GM21528 (cell line): Measurements from ENCODE around the gene IFNA7.
A peak's percentile ranks its signal among the peaks of the same experiment; 100 is the strongest.
"Not testable (repeated sequence)": the region's sequence is repeated elsewhere in the genome, so short reads cannot be mapped to it uniquely, and the experiment has no call there.

Source experiments
- ATAC-seq: cut with Tn5 transposase; IDR thresholded peaks from one replicate; pipeline ENCODE4 v1.9.1; 2021; ENCODE audit warnings: mild to moderate bottlenecking, moderate library complexity; ENCODE audit not compliant: unreplicated experiment, low FRiP score

The IFNA7 gene

GRCh38 chr9:21182810-21183736 is 18.9 kb downstream of the IFNA7 start:
- ATAC-seq: peak; percentile 97

GRCh38 chr9:21174671-21175070 is 27.3 kb downstream of the IFNA7 start:
- ATAC-seq: no peak

- ATAC-seq: no peak
Measured at GRCh38 chr9:21172156-21172555, 29.8 kb downstream of the IFNA7 start.

DNA sequence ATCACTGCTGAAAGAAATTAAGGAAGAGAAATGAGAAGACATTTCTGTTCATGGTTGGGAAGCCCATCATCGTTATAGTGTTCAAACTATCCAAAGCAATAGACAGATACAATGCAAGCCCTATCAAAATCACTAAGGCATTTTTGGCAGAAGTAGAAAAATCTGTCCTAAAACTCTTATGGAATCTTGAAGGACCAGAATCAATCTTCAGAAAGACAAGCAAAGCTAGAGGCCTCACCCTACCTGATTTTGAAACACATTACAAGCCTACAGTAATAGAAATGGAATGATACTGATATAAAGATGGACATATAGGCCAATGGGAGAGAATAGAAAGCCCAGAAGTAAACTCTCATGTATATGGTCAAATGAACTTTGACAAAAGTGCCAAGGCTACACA is 30.7 kb downstream of the IFNA7 start:
- ATAC-seq: no peak

DNA sequence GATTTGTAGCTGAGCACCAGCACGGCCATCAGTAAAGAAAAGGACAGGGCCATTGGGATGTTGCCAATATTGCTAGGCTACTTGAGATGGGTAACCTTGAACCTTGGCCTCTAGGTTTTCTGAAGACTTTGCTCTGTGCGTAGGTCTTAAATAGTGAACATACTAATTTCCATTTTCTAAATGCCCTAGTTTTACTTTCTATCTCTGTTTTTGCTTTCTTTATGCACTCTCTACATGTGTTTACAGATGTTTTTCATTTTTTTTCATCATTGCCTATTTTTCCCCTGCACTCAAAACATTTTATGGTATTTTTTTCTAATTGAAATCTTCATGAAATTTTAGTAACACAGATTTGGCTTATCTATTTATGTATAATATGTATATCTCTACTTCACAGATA is 35.4 kb downstream of the IFNA7 start, which contains the start of gene IFNA21:
IFNA21 (minus strand) TSS at position 101 of the 400 bp plus-strand sequence; CDS start at position 53, 48 bp downstream.
- not testable (repeated sequence) for ATAC-seq

GRCh38 chr9:21165516-21165915 is 36.5 kb downstream of the IFNA7 start:
- ATAC-seq: no peak

DNA sequence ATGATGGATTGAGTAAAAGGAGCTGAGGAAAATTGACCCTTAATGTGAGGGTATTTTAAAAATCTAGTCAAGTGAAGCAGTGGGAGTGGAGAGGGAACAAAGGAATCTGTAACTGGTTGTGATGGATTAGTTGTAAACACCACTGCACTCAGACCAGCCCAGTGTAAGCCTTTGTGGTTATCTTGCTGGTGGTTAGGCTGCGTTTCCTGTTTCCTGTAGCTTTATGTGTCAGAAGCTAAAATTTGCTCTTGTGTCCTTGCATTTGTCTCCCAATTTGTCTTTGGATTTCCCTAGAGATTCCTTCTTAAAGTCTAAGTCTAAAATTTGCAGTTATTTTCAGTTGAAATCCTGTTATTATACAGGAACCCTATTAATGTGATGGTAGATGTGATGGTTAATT is 41.8 kb downstream of the IFNA7 start:
- peak; percentile 92 for ATAC-seq

DNA sequence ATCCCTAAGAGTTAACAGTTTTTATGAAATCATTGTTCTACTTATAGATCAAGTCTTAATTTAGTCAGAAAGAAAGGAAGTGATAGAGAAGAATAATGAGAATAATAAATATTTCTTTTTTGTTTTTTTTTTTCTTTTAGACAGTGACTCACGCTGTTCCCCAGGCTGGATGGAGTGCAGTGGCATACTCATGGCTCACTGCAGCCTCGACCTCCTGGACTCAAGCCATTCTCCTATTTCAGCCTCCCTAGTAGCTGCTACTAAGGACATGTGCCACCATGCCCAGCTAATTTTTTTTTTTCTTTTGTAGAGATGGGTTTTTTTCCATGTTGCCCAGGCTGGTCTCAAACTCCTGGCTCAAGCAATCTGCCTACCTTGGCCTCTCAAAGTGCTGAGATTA is 46.5 kb downstream of the IFNA7 start:
- no peak for ATAC-seq

- peak; percentile 78 for ATAC-seq
Measured at GRCh38 chr9:21154018-21154608, 47.9 kb downstream of the IFNA7 start.

- peak; percentile 30 for ATAC-seq
Measured at GRCh38 chr9:21153336-21154017, 48.5 kb downstream of the IFNA7 start.
